GM12865 (cell line): ENCODE data around the gene EIF4A2.

ENCODE experiments used
- DNase-seq: peaks from one replicate; pipeline ENCODE4 v3.0.0; 2010; ENCODE audit warnings: low read depth
- H3K4me3 ChIP-seq: 2 replicates; pipeline ENCODE4 v1.5.1; 2011; ENCODE audit warnings: mild to moderate bottlenecking, low read depth, low read length, control low read depth
- TF ChIP-seq, protein P1 (sequence below): IDR thresholded peaks from 2 replicates; pipeline ENCODE4 v1.5.1; 2011; ENCODE audit warnings: low read length, control low read depth, low read depth, inconsistent platforms; ENCODE audit not compliant: insufficient read depth; ENCODE audit errors: missing control alignments

The EIF4A2 gene

DNA sequence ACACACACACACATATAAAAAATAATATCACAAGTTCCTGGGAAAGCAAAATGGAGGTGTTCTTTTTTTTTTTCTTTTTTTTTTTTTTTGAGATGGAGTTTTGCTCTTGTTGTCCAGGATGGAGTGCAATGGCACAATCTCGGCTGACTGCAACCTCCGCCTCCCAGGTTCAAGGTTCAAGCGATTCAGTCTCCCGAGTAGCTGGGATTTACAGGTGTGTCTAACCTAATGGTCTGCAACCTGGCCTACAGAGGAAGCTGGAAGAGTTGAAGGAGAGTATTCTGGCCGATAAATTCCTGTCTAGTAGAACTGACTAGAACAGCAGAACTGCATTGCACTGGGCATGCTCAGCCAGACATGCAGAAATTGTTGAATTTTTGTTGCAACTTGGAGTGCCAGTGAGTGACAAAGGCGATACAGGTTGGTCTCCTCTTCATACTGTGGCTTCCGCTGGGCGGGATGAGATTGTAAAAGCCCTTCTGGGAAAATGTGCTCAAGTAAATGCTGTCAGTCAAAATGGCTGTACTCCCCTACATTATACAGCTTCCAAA is 22.4 kb upstream of the EIF4A2 start:
- H3K4me3 ChIP-seq, result no peak overlapping the region
- DNase-seq, result no peak
- TF ChIP-seq, protein P1, sequence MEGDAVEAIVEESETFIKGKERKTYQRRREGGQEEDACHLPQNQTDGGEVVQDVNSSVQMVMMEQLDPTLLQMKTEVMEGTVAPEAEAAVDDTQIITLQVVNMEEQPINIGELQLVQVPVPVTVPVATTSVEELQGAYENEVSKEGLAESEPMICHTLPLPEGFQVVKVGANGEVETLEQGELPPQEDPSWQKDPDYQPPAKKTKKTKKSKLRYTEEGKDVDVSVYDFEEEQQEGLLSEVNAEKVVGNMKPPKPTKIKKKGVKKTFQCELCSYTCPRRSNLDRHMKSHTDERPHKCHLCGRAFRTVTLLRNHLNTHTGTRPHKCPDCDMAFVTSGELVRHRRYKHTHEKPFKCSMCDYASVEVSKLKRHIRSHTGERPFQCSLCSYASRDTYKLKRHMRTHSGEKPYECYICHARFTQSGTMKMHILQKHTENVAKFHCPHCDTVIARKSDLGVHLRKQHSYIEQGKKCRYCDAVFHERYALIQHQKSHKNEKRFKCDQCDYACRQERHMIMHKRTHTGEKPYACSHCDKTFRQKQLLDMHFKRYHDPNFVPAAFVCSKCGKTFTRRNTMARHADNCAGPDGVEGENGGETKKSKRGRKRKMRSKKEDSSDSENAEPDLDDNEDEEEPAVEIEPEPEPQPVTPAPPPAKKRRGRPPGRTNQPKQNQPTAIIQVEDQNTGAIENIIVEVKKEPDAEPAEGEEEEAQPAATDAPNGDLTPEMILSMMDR, result no peak

DNA sequence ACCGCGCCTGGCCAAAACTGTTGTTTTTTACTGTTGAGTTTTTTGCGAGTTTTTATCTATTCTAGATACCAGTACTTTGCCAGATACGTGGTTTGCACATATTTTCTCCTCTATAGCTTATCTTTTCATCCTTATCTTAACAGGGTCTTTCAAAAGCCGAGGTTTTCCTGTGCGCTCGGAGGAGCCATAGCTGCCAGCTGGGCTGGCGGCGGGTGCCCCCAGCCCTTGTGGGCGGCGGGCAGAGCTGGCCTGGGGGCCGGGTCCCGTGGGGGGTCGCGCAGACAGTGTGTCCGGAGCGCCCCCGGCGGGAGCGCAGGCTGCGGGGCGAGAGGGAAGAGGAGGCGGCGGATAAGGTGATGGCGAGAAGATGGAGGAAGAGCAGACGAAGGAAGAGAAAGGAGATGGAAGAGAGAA is 11.1 kb upstream of the EIF4A2 start:
- DNase-seq, result no peak
- H3K4me3 ChIP-seq, result peak overlapping the region; percentile 54
- TF ChIP-seq, protein P1, result no peak

DNA sequence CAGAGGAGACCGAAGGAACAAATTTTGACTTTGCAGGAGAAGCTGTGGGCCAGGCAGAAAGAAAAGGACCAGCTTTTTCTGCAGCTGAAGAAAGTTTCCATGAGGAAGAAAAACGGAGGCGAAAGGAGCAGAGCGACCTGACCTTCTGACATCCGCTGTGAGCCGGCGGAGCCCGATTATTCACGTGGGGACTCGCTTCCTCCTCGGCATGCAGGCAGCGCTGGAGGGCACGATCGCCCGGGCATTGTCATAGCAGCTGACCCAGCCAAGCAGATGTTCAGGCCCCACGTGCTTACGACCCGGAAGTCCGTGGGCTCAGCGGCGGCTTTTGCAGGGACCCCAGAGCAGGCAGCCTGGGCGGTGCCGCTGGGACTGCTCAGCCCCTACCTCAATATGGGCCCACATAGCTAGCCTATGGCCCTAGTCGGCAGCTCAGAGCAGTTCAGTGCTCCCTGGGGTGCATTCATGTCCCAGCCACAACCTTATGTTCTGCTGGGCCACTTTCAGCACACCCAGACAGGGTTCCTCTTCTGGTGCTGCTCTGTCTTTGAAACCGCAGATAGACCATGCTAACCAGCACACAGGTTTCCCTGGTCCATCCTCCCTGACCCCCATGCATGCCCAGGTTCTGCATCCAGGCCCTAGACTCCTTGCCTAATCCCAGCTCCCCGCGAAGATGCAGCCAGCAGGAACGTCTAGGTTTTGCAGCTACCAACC is 10.5 kb upstream of the EIF4A2 start:
- peak; percentile 90 for DNase-seq
- peak overlapping the region; percentile 54 for H3K4me3 ChIP-seq
- TF ChIP-seq, protein P1, result no peak

DNA sequence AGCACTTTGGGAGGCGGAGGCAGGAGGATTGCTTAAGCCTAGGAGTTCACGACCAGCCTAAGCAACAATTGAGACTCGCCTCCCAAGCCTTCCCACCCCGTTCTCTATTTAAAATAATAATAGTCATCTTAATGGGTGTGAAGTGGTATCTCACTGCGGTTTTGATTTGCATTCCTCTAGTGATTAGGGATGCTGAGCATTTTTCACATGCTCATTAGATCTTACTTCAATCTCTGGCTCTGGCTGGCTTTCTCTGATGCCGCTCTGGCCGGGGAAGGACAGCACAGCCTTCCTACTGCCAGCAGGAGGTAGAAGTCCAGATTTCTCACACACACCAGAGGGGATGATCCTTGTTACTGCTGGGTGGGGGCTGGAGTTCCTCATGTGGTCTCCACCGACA is 7.4 kb upstream of the EIF4A2 start:
- DNase-seq, result no peak
- no peak overlapping the region for H3K4me3 ChIP-seq
- TF ChIP-seq, protein P1, result no peak

DNA sequence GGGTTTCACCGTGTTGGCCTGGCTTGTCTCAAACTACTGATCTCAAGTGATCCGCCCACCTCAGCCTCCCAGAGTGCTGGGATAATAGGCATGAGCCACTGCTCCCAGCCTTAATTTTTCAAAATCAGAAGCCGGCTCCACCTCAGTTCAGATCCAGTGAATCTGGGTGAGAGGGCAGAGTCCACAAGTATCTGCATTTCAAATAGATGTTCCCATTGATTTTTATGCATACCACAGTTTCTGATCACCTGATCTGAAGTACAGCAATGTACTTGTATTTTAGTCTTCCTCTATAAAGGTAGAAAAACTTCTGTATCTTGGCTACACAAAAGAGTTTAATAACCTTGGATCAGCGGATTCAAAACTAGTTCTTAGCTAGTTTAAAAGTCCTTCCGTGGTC is 4.2 kb upstream of the EIF4A2 start:
- H3K4me3 ChIP-seq, result no peak overlapping the region
- TF ChIP-seq, protein P1, result no peak

DNA sequence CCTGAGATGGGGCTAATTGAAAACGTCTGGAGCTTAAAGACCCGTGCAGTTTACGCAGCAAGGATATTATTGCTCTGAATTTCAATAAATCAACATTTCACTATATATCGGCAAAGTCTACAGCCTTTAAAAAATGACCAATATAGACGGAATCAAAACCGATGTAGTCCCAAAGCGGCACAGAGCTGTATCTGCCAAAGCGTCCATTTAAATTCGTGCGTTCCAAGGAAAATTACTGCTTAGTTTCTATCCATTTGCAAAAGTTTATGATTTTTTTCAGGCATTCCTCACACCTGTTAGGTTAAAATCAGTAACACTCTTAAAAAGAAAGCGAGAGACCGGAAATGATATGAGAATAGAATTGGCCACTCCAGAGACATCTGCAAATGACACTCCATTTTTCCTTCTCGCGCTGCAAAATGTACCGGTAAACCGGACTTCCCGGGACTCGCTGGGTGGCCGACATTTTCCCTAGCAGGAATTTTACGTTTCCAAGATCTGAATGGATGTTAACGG is 777 bp upstream of the EIF4A2 start:
- no peak for DNase-seq
- peak overlapping the region; percentile 88 for H3K4me3 ChIP-seq
- TF ChIP-seq, protein P1, result no peak

More for the DNA sequence above, 4.2 kb upstream of the EIF4A2 start:
- no peak for DNase-seq
